Tibial nerve (tissue), 4 donors: ENCODE results near the gene PPIA.
"Not testable (repeated sequence)": the region's sequence is repeated elsewhere in the genome, so short reads cannot be mapped to it uniquely, and the experiment has no call there.

ENCODE experiments used
- EP300 ChIP-seq, 2 donors: sonication (generic); formaldehyde crosslinking; IDR thresholded peaks; one replicate each; pipeline ENCODE4 v1.6.1; 2017; ENCODE audit warnings: antibody characterized with exemption in 2 of 2, mild to moderate bottlenecking in 1 of 2
- POLR2A ChIP-seq, 2 donors: fragments of 450-650 bp; IDR thresholded peaks; one replicate each; pipeline ENCODE4 v1.6.1; 2017; ENCODE audit warnings: antibody characterized with exemption in 2 of 2, mild to moderate bottlenecking in 2 of 2, moderate library complexity in 2 of 2
- TF ChIP-seq, protein P1 (sequence below), 5 experiments: fragments of 200-600 bp in 3 of 5; fragments of 450-650 bp in 2 of 5; sonication (generic) in 3 of 5; IDR thresholded peaks; one replicate each; pipeline ENCODE4 v1.5.1; 2016 to 2019; ENCODE audit warnings: antibody characterized with exemption in 5 of 5, mild to moderate bottlenecking in 3 of 5, moderate library complexity in 2 of 5

DNA sequence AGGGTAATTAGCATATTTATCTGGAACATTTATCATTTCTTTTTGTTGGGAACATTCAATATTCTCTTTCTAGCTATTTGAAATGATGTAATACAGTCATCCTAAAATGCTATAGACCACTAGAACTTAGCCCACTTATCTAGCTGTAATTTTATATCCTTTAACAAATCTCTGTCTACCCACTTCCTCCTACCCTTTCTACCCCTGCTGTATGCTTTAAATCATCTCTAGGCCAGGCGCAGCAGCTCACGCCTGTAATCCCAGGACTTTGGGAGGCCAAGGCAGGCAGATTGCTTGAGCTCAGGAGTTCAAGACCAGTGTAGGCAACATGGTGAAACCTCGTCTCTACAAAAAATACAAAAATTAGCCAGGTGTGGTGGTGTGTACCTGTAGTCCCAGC, 22.0 kb upstream of the PPIA start:
- not testable (repeated sequence) for TF ChIP-seq POLR2A, EP300 (IDR thresholded peaks at IDR 0.05)
- TF ChIP-seq, protein P1, sequence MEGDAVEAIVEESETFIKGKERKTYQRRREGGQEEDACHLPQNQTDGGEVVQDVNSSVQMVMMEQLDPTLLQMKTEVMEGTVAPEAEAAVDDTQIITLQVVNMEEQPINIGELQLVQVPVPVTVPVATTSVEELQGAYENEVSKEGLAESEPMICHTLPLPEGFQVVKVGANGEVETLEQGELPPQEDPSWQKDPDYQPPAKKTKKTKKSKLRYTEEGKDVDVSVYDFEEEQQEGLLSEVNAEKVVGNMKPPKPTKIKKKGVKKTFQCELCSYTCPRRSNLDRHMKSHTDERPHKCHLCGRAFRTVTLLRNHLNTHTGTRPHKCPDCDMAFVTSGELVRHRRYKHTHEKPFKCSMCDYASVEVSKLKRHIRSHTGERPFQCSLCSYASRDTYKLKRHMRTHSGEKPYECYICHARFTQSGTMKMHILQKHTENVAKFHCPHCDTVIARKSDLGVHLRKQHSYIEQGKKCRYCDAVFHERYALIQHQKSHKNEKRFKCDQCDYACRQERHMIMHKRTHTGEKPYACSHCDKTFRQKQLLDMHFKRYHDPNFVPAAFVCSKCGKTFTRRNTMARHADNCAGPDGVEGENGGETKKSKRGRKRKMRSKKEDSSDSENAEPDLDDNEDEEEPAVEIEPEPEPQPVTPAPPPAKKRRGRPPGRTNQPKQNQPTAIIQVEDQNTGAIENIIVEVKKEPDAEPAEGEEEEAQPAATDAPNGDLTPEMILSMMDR (IDR thresholded peaks at IDR 0.05) = not testable (repeated sequence)
